ENCODE data around the gene GPR139. TPM values are rescaled to one million over a fixed set of nuclear protein-coding genes. Genes with fewer than 3 reads are reported as not detected.

Gene GPR139
- total RNA-seq, 2 experiments from 2014 or later, result not detected

DNA sequence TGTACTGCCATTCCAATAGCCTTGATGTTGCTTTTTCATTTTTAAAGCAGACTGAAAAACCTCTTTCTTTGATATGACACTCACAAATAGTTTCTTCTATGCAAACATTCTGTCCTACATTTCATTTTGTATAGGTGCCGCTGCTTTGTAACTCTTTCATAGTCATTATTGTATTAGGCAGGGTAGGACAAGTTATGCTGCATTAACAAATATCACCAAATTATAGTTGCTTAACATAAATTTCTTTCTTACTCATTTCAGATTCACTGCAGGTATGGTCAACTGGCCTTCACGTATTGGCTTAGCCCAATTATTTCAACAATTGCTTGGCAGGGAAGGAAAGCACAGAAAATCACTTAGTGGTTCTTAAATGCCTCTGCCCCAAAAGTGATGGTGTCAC is 70.8 kb downstream of the GPR139 start:
- Histone ChIP-seq H3K9me3 (ENCODE audit: control insufficient read depth in 1 of 2, insufficient read depth in 1 of 2, low read length in 2 of 2) (peaks cover 4 to 10% of the 10 kb centered on the region in 2 experiments), H3K4me3 (ENCODE audit: low read length) (no peak overlapping the region), H3K36me3 (ENCODE audit: insufficient read depth, low read length) (no peaks in the 10 kb centered on the region), H3K27me3 (ENCODE audit: control insufficient read depth in 1 of 2, insufficient read depth in 2 of 2, low read length in 2 of 2) (peaks cover 0 to 3% of the 10 kb centered on the region in 2 experiments), H3K4me1 (ENCODE audit: insufficient read depth, low read length) (no peaks in the 10 kb centered on the region), H3K27ac (ENCODE audit: low read depth in 1 of 2, low read length in 2 of 2) (no peak overlapping the region)
- peaks cover 6% of the 10 kb centered on the region for H3K9me3 Mint-ChIP-seq
- no peaks in the 10 kb centered on the region for H3K36me3 Mint-ChIP-seq (ENCODE audit: low read depth)
- H3K4me3 Mint-ChIP-seq, result no peak overlapping the region
- CTCF ChIA-PET, result no interaction called here
- intact Hi-C loops (cut with DNase I, micrococcal nuclease), result no loop called here
- ATAC-seq (ENCODE audit: poor library complexity), result no peak
- no peak for DNase-seq
- no peaks in the 10 kb centered on the region for H3K4me1 Mint-ChIP-seq (ENCODE audit: low read depth)
- peaks cover 14% of the 10 kb centered on the region for H3K27me3 Mint-ChIP-seq
- TF ChIP-seq, protein P1, sequence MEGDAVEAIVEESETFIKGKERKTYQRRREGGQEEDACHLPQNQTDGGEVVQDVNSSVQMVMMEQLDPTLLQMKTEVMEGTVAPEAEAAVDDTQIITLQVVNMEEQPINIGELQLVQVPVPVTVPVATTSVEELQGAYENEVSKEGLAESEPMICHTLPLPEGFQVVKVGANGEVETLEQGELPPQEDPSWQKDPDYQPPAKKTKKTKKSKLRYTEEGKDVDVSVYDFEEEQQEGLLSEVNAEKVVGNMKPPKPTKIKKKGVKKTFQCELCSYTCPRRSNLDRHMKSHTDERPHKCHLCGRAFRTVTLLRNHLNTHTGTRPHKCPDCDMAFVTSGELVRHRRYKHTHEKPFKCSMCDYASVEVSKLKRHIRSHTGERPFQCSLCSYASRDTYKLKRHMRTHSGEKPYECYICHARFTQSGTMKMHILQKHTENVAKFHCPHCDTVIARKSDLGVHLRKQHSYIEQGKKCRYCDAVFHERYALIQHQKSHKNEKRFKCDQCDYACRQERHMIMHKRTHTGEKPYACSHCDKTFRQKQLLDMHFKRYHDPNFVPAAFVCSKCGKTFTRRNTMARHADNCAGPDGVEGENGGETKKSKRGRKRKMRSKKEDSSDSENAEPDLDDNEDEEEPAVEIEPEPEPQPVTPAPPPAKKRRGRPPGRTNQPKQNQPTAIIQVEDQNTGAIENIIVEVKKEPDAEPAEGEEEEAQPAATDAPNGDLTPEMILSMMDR (IDR thresholded peaks at IDR 0.05), result no peak
- POLR2A ChIA-PET, result no interaction called here
- H3K27ac Mint-ChIP-seq, result no peak overlapping the region

DNA sequence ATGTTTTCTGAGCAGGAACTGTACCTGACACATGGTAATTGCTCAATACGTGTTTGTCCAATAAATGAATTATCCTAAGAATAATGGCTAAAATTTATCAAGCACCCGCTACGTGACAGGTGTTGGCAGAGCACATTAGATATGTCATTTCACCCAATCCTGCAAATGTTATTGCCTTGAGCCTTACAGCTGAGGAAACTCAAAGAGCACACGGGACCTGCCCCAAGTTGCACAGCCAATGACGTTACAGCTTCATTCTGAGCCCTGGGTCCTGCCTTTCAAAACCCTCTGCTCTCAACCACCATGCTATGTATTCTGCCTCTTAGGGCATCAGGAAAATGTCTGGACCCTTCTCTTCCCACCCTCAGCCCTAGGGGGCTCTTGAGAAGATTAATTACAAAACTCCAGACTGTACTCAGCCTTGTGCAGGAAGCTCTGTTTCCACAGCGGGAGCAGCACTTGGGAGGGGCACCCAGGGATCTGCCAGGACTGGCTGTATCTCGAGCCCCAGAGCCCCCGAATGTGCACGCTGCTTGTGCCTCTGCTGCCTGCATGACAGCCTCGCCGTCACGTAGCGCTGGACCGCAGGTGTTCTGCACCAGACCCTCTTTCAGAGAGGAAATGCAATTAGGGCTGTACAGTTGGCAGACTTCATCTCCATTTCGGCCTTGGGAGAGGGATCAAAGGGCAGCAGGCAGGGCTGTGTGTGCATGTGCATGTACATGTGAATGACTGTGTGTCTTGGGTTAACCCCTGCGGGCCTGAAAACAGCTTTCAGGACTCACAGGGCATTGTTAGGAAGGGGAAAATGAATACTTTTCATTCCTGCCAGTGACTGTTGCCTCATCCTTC is 71.6 kb downstream of the GPR139 start:
- TF ChIP-seq, protein P1 (IDR thresholded peaks at IDR 0.05), result no peak
- peaks cover 4 to 10% of the 10 kb centered on the region in 2 experiments for H3K9me3 ChIP-seq (ENCODE audit: control insufficient read depth in 1 of 2, insufficient read depth in 1 of 2, low read length in 2 of 2)
- no peak overlapping the region for H3K4me3 ChIP-seq (ENCODE audit: low read length)
- Mint-ChIP-seq H3K4me3 (no peak overlapping the region), H3K9me3 (peaks cover 6% of the 10 kb centered on the region), H3K4me1 (ENCODE audit: low read depth) (no peaks in the 10 kb centered on the region), H3K27me3 (peaks cover 14% of the 10 kb centered on the region), H3K27ac (no peak overlapping the region), H3K36me3 (ENCODE audit: low read depth) (no peaks in the 10 kb centered on the region)
- H3K27me3 ChIP-seq (ENCODE audit: control insufficient read depth in 1 of 2, insufficient read depth in 2 of 2, low read length in 2 of 2), result peaks cover 0 to 3% of the 10 kb centered on the region in 2 experiments
- intact Hi-C loops (cut with DNase I, micrococcal nuclease), result no loop called here
- POLR2A ChIA-PET, result no interaction called here
- CTCF ChIA-PET, result no interaction called here
- ATAC-seq (ENCODE audit: poor library complexity), result no peak
- H3K4me1 ChIP-seq (ENCODE audit: insufficient read depth, low read length), result no peaks in the 10 kb centered on the region
- H3K36me3 ChIP-seq (ENCODE audit: insufficient read depth, low read length), result no peaks in the 10 kb centered on the region
- no peak overlapping the region for H3K27ac ChIP-seq (ENCODE audit: low read depth in 1 of 2, low read length in 2 of 2)
- no peak for DNase-seq

DNA sequence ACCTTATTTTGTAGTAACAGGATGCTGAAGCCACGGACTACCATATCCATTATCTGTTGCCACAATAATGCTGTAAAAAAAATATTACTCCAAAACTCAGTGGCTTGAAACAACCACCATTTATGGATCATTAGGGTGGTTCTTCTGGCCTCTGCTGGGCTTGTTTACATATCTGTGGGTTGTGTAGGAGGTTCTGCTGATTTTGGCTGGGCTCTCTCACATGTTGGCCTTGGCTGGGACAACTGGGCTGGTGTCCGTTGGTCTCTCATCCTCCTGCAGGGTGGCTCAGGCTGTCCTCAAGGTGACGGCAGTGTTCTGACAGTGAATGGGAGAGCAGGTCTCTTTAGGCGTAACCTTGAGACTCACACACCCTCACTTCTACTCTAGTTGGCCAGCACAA is 76.0 kb downstream of the GPR139 start:
- Mint-ChIP-seq H3K9me3 (peaks cover 3% of the 10 kb centered on the region), H3K27ac (no peak overlapping the region), H3K4me3 (no peak overlapping the region), H3K36me3 (ENCODE audit: low read depth) (no peaks in the 10 kb centered on the region), H3K27me3 (peaks cover 9% of the 10 kb centered on the region), H3K4me1 (ENCODE audit: low read depth) (no peaks in the 10 kb centered on the region)
- H3K27ac ChIP-seq (ENCODE audit: low read depth in 1 of 2, low read length in 2 of 2), result no peak overlapping the region
- ChIA-PET CTCF (no interaction called here), POLR2A (no interaction called here)
- ATAC-seq (ENCODE audit: poor library complexity) (no peak), DNase-seq (no peak)
- peaks cover 0 to 3% of the 10 kb centered on the region in 2 experiments for H3K27me3 ChIP-seq (ENCODE audit: control insufficient read depth in 1 of 2, insufficient read depth in 2 of 2, low read length in 2 of 2)
- no peak overlapping the region for H3K4me3 ChIP-seq (ENCODE audit: low read length)
- no peaks in the 10 kb centered on the region for H3K36me3 ChIP-seq (ENCODE audit: insufficient read depth, low read length)
- intact Hi-C loops (cut with DNase I, micrococcal nuclease), result no loop called here
- H3K4me1 ChIP-seq (ENCODE audit: insufficient read depth, low read length), result no peaks in the 10 kb centered on the region
- H3K9me3 ChIP-seq (ENCODE audit: control insufficient read depth in 1 of 2, insufficient read depth in 1 of 2, low read length in 2 of 2), result peaks cover 0 to 12% of the 10 kb centered on the region in 2 experiments
- TF ChIP-seq, protein P1 (IDR thresholded peaks at IDR 0.05), result no peak
